Measurements from ENCODE around the gene RSAD1. TPM values are rescaled to one million over a fixed set of nuclear protein-coding genes. Genes with fewer than 3 reads are reported as not detected.

Gene RSAD1
- total RNA-seq, 2 donors from 2014 or later: 39.2 to 44.5 TPM

DNA sequence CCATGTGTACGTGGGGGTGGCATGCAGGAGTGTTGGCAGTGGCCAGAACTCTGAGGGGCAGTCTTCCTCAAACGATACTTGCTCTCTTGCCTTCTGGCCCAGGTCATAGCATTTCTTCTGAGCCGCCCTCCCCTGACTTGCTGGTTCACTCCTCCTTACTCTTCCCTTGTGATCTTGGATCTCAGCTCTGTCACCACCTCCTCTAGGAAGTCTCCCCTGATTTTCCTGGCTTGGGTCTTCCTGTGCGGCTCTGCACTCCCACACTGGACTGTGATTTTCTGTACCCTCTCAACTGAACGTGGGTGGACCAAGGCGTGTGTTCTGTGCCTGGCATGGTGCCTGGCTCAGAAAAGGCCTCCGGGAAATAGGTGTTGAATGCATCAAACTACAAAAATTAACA, 56.7 kb downstream of the RSAD1 start:
- WGBS, 2 donors: 46 to 54% methylated on average over 7 of the region's 7 CpGs
- Histone ChIP-seq H3K4me3 (no peak overlapping the region), H3K27ac (peak overlapping the region; percentile 79 to 96 (median 90)), H3K4me1 (peaks cover 89% of the 10 kb centered on the region), H3K36me3 (replicated peaks in 1 of 2; ENCODE audit: insufficient read depth in 1 of 2, low read depth in 2 of 2) (peaks cover 5 to 8% of the 10 kb centered on the region in 2 donors), H3K27me3 (no peaks in the 10 kb centered on the region), H3K9me3 (no peaks in the 10 kb centered on the region)
- ATAC-seq (no peak), DNase-seq (no peak)
- intact Hi-C loops (cut with DNase I): no loop called here
- no peak for TF ChIP-seq POLR2A (IDR thresholded peaks at IDR 0.05)
- TF ChIP-seq, protein P1, sequence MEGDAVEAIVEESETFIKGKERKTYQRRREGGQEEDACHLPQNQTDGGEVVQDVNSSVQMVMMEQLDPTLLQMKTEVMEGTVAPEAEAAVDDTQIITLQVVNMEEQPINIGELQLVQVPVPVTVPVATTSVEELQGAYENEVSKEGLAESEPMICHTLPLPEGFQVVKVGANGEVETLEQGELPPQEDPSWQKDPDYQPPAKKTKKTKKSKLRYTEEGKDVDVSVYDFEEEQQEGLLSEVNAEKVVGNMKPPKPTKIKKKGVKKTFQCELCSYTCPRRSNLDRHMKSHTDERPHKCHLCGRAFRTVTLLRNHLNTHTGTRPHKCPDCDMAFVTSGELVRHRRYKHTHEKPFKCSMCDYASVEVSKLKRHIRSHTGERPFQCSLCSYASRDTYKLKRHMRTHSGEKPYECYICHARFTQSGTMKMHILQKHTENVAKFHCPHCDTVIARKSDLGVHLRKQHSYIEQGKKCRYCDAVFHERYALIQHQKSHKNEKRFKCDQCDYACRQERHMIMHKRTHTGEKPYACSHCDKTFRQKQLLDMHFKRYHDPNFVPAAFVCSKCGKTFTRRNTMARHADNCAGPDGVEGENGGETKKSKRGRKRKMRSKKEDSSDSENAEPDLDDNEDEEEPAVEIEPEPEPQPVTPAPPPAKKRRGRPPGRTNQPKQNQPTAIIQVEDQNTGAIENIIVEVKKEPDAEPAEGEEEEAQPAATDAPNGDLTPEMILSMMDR (IDR thresholded peaks at IDR 0.05): no peak

Other genes with a start within 250 kb of the RSAD1 start
- gene TMEM92, start 204.4 kb upstream of the RSAD1 start, total RNA-seq: not detected
- gene XYLT2, start 132.7 kb upstream of the RSAD1 start, total RNA-seq: 10 to 100 TPM; 22.8 to 31.3 TPM
- 10 to 100 TPM; 26.5 to 31.3 TPM for gene MRPL27, start 105.7 kb upstream of the RSAD1 start, total RNA-seq
- gene EME1, start 105.6 kb upstream of the RSAD1 start, total RNA-seq: not detected
- gene LRRC59, start 81.3 kb upstream of the RSAD1 start, total RNA-seq: 100 to 1,000 TPM in 1 of 2 donors, 10 to 100 TPM in 1; 70.8 to 113 TPM
- 100 to 1,000 TPM in 1 of 2 donors, 10 to 100 TPM in 1; 18.7 to 120 TPM for gene ACSF2, start 52.6 kb upstream of the RSAD1 start, total RNA-seq
- gene CHAD, start 10.0 kb upstream of the RSAD1 start, total RNA-seq: 10 to 100 TPM in 1 of 2 donors, 1 to 10 TPM in 1; 8.8 to 13.2 TPM
- under 1 TPM in 1 of 2 donors, not detected in 1; 0.33 TPM for gene MYCBPAP, start 29.6 kb downstream of the RSAD1 start, total RNA-seq
- gene EPN3, start 53.9 kb downstream of the RSAD1 start, total RNA-seq: 10 to 100 TPM; 11.9 to 20.1 TPM
- gene SPATA20, start 68.3 kb downstream of the RSAD1 start, total RNA-seq: 10 to 100 TPM; 65.6 to 75.2 TPM
- gene CACNA1G, start 81.9 kb downstream of the RSAD1 start, total RNA-seq: under 1 TPM; 0.26 to 0.33 TPM
- 100 to 1,000 TPM; 130 to 163 TPM for gene ABCC3, start 156.0 kb downstream of the RSAD1 start, total RNA-seq
- 10 to 100 TPM; 21.3 to 27.0 TPM for gene ANKRD40, start 229.1 kb downstream of the RSAD1 start, total RNA-seq
- gene LUC7L3, start 240.7 kb downstream of the RSAD1 start, total RNA-seq: 10 to 100 TPM; 71.2 to 85.6 TPM

Data from body of pancreas (tissue), 4 donors.